HEK293 (cell line): ENCODE results near the gene RPA4.

Source experiments
- CTCF ChIP-seq: fragments of 450-650 bp; formaldehyde crosslinking; IDR thresholded peaks from 2 replicates; pipeline ENCODE4 v1.5.1; 2016; ENCODE audit warnings: missing biosample characterization, missing genetic modification characterization
- OVOL3 ChIP-seq: fragments of 450-650 bp; formaldehyde crosslinking; IDR thresholded peaks from 2 replicates; pipeline ENCODE4 v1.5.1; 2016; ENCODE audit warnings: missing biosample characterization, missing genetic modification characterization
- PRDM10 ChIP-seq: fragments of 450-650 bp; formaldehyde crosslinking; IDR thresholded peaks from 2 replicates; pipeline ENCODE4 v1.5.1; 2016; ENCODE audit warnings: missing biosample characterization, missing genetic modification characterization
- WT1 ChIP-seq: fragments of 450-650 bp; formaldehyde crosslinking; IDR thresholded peaks from 2 replicates; pipeline ENCODE4 v1.5.1; 2016; ENCODE audit warnings: missing biosample characterization, missing genetic modification characterization
- ZBTB1 ChIP-seq: fragments of 450-650 bp; formaldehyde crosslinking; IDR thresholded peaks from 2 replicates; pipeline ENCODE4 v1.5.1; 2016; ENCODE audit warnings: missing biosample characterization, missing genetic modification characterization
- ZNF146 ChIP-seq: fragments of 450-650 bp; formaldehyde crosslinking; IDR thresholded peaks from 2 replicates; pipeline ENCODE4 v1.5.1; 2016; ENCODE audit warnings: missing biosample characterization, missing genetic modification characterization
- ZNF221 ChIP-seq: fragments of 450-650 bp; formaldehyde crosslinking; IDR thresholded peaks from 2 replicates; pipeline ENCODE4 v1.5.1; 2017; ENCODE audit warnings: missing biosample characterization, missing genetic modification characterization, borderline replicate concordance
- ZNF324 ChIP-seq: fragments of 450-650 bp; formaldehyde crosslinking; IDR thresholded peaks from 2 replicates; pipeline ENCODE4 v1.5.1; 2016; ENCODE audit warnings: missing biosample characterization, missing genetic modification characterization
- ZNF530 ChIP-seq: fragments of 450-650 bp; formaldehyde crosslinking; IDR thresholded peaks from 2 replicates; pipeline ENCODE4 v1.5.1; 2016; ENCODE audit warnings: low read depth, missing biosample characterization, missing genetic modification characterization
- ZNF645 ChIP-seq: fragments of 450-650 bp; formaldehyde crosslinking; IDR thresholded peaks from 2 replicates; pipeline ENCODE4; 2016; ENCODE audit warnings: missing biosample characterization, missing genetic modification characterization

- TF ChIP-seq CTCF (tag by site-specific recombination): no peak
- TF ChIP-seq ZNF530: no peak
- TF ChIP-seq WT1: no peak
- TF ChIP-seq ZNF221 (tag by site-specific recombination): no peak
- no peak for TF ChIP-seq OVOL3
- no peak for TF ChIP-seq ZNF324
- TF ChIP-seq ZBTB1 (tag by site-specific recombination): no peak
- no peak for TF ChIP-seq ZNF645 (tag by site-specific recombination)
- TF ChIP-seq PRDM10: no peak
- no peak for TF ChIP-seq ZNF146 (tag by site-specific recombination)
Measured at GRCh38 chrX:96883608-96884007, at the start of gene RPA4.
